HFF-Myc (cell line): ENCODE results near the gene MEIS2.

Source experiments
- DNase-seq: peaks from one replicate; pipeline ENCODE4 v3.0.0-alpha.2; 2011; ENCODE audit warnings: low read depth; ENCODE audit errors: extremely low read depth
- H3K4me3 ChIP-seq: replicated peaks from 2 replicates; pipeline ENCODE4 v1.5.1; 2011; ENCODE audit warnings: low read depth, mild to moderate bottlenecking, control low read depth, low read length
- TF ChIP-seq, protein P1 (sequence below): IDR thresholded peaks from 2 replicates; pipeline ENCODE4 v1.5.1; 2012; ENCODE audit warnings: mild to moderate bottlenecking, low read depth, low read length, control low read depth; ENCODE audit errors: missing control alignments

The MEIS2 gene

GRCh38 chr15:36961956-36962355, 138.4 kb downstream of the MEIS2 start:
- TF ChIP-seq, protein P1, sequence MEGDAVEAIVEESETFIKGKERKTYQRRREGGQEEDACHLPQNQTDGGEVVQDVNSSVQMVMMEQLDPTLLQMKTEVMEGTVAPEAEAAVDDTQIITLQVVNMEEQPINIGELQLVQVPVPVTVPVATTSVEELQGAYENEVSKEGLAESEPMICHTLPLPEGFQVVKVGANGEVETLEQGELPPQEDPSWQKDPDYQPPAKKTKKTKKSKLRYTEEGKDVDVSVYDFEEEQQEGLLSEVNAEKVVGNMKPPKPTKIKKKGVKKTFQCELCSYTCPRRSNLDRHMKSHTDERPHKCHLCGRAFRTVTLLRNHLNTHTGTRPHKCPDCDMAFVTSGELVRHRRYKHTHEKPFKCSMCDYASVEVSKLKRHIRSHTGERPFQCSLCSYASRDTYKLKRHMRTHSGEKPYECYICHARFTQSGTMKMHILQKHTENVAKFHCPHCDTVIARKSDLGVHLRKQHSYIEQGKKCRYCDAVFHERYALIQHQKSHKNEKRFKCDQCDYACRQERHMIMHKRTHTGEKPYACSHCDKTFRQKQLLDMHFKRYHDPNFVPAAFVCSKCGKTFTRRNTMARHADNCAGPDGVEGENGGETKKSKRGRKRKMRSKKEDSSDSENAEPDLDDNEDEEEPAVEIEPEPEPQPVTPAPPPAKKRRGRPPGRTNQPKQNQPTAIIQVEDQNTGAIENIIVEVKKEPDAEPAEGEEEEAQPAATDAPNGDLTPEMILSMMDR: no peak
- DNase-seq: no peak
- no peak overlapping the region for H3K4me3 ChIP-seq

DNA sequence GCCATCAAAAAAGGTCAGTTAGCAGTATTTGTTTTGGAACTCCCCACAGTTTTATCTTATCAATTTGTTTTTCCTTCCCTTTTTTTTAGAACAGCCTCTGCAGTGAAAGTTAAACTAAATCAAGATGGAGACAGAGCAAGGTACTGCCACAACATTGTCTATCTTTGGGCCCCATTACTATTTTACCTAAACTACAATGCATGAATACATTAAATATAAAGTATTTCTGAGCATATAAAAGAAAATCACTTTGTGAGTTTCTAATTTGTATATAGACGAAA, 139.5 kb downstream of the MEIS2 start:
- DNase-seq: no peak
- TF ChIP-seq, protein P1: no peak
- H3K4me3 ChIP-seq: no peak overlapping the region

DNA sequence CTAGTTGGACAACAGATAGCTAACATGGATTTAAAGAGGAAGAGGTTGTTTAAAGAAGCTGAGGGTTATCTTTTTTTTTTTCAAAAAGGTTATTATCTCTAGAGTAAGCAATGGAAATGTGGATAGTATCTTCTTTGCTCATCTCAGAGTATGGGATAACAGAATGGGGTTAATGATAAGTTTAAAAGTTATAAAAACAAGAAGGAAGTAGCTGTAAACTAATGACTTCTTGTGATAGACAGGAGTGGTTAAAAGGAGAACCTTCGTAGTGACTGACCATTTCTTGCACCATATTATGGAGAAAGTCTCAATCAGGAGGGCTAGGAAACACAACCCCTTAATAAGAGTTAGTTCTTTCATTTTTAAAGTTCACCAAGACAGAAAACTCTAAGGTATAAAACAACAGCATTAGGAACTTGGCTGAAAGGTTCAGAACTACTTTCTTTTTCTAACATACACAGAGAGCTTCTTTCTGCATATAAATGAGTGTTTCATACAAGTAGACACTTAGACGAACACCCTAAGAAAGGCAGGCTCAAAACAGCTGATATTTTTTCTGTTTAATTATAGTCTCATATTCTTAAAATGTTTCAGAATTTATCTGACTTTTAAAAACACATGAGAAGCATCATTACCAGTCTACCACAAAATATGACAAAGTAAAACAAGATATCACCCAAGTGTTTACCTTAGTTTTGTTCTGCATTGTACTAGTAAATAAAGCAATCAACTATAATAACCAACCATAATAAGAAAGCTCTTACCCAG, 140.0 kb downstream of the MEIS2 start:
- H3K4me3 ChIP-seq: no peak overlapping the region
- no peak for DNase-seq
- TF ChIP-seq, protein P1: no peak

DNA sequence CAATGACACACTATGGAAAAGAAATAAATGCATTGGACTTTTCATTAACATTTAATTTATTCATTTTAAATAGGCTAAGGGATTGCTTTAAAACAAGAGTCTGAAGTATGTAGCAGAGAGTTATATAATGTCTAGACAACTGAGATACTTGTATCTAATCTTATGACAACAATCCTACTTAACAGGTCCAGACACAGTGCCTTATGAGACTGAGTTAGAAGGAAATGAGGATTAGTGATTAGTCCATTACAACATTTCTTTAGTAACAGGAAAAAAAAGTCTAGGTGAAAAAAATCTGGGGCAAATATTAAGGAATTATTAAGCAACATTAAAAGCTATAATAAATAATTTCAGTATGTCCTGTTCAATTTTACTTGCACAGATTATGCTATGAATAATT, 140.6 kb downstream of the MEIS2 start:
- TF ChIP-seq, protein P1: no peak
- no peak overlapping the region for H3K4me3 ChIP-seq
- no peak for DNase-seq

GRCh38 chr15:36958606-36959005, 141.7 kb downstream of the MEIS2 start:
- H3K4me3 ChIP-seq: no peak overlapping the region
- TF ChIP-seq, protein P1: no peak
- no peak for DNase-seq

- TF ChIP-seq, protein P1: no peak
- no peak overlapping the region for H3K4me3 ChIP-seq
- DNase-seq: no peak
These were observed 145.9 kb downstream of the MEIS2 start for GRCh38 chr15:36954486-36954885.

DNA sequence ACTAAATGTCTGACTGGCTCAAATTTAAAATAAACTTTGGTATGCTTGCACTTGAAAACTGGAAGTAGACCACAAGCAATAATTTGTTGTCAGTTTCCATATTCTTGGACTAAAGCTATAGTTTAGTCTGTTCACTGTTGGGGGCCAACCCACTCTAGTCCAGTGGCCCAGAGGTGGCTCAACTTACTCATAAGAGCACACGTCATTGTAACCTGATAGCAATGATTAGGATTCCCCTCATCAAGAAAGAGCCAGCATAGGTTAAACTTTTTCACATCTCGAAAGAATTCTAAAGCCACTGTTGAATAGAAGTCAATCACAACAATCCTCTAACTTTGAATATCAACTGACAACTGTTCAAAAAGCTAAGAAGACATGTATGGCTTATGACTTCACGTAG, 147.0 kb downstream of the MEIS2 start:
- DNase-seq: no peak
- H3K4me3 ChIP-seq: no peak overlapping the region
- TF ChIP-seq, protein P1: no peak
